ENCODE results near the gene SPCS1.

The SPCS1 gene

DNA sequence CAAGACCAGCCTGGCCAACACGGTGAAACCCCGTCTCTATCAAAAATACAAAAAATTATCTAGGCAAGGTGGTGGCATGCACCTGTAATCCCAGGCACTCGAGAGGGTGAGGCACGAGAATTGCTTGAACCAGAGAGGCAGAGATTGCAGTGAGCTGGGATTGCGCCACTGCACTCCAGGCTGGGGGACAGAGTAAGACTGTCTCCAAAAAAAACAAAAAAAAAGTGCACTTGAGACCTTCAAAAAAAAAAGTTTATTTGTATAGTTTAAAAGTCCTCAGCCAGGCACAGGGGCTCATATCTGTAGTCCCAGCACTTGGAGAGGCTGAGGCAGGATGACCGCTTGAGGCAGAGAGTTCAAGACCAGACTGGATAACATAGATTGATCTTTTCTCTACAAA lies 22.3 kb upstream of the SPCS1 start:
- no peak overlapping the region for H3K4me3 ChIP-seq (ENCODE audit: low read length)
- no peaks in the 10 kb centered on the region for H3K9me3 ChIP-seq (ENCODE audit: control insufficient read depth, low read length)
- peaks cover 23% of the 10 kb centered on the region for H3K4me1 ChIP-seq (ENCODE audit: control insufficient read depth, insufficient read depth, low read length)
- no peaks in the 10 kb centered on the region for H3K27me3 ChIP-seq (ENCODE audit: control insufficient read depth, insufficient read depth, low read length)
- H3K9ac ChIP-seq (ENCODE audit: low read length) = no peak overlapping the region
- peaks cover 5% of the 10 kb centered on the region for H3K36me3 ChIP-seq (ENCODE audit: control insufficient read depth, insufficient read depth, low read length)

DNA sequence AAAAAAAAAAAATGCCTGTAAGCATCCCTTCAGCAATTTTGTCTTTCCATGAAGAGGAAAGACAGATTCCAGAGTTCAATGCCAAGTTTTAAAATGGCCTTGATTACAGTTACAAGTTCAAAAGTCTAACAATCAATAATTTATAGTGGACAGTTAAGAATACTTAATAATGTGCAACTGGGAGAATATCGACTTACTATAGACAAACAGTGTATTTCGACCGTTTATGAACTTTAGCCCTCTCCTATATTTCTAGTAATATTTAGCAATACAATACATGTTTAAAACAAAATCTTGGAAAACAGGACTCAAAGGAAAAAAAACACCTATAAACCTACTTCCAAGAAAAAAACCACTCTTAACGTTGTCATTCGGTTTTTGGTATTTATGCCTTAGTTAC lies 21.7 kb upstream of the SPCS1 start:
- peaks cover 5% of the 10 kb centered on the region for H3K36me3 ChIP-seq (ENCODE audit: control insufficient read depth, insufficient read depth, low read length)
- no peak overlapping the region for H3K9ac ChIP-seq (ENCODE audit: low read length)
- no peaks in the 10 kb centered on the region for H3K27me3 ChIP-seq (ENCODE audit: control insufficient read depth, insufficient read depth, low read length)
- H3K4me1 ChIP-seq (ENCODE audit: control insufficient read depth, insufficient read depth, low read length) = peaks cover 23% of the 10 kb centered on the region
- H3K4me3 ChIP-seq (ENCODE audit: low read length) = no peak overlapping the region
- no peaks in the 10 kb centered on the region for H3K9me3 ChIP-seq (ENCODE audit: control insufficient read depth, low read length)

DNA sequence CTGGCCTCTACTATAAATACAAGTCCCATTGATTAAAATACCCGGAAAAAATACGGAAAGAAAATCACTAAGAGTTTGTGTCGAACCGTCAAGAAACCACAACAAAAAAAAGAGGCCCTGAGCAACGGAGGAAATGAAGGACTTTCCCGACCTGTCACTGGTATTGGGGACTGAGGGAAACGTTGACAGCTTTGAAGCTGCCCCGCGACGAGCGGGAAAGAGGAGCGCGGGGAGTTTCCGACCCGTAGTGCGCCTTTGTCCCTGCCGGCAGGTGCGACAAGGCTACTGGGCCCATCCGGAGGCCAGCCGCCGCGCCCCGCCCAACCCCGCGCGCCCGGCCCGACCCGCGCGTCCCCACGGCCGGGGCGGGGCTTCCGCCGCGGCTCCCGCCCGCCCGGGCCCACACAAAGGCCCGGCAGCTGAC lies 20.6 kb upstream of the SPCS1 start:
- Histone ChIP-seq H3K4me1 (ENCODE audit: control insufficient read depth, insufficient read depth, low read length) (peaks cover 22% of the 10 kb centered on the region), H3K36me3 (ENCODE audit: control insufficient read depth, insufficient read depth, low read length) (peaks cover 9% of the 10 kb centered on the region), H3K27me3 (ENCODE audit: control insufficient read depth, insufficient read depth, low read length) (no peaks in the 10 kb centered on the region), H3K9me3 (ENCODE audit: control insufficient read depth, low read length) (no peaks in the 10 kb centered on the region), H3K9ac (ENCODE audit: low read length) (peak overlapping the region; percentile 78), H3K4me3 (ENCODE audit: low read length) (no peak overlapping the region)

DNA sequence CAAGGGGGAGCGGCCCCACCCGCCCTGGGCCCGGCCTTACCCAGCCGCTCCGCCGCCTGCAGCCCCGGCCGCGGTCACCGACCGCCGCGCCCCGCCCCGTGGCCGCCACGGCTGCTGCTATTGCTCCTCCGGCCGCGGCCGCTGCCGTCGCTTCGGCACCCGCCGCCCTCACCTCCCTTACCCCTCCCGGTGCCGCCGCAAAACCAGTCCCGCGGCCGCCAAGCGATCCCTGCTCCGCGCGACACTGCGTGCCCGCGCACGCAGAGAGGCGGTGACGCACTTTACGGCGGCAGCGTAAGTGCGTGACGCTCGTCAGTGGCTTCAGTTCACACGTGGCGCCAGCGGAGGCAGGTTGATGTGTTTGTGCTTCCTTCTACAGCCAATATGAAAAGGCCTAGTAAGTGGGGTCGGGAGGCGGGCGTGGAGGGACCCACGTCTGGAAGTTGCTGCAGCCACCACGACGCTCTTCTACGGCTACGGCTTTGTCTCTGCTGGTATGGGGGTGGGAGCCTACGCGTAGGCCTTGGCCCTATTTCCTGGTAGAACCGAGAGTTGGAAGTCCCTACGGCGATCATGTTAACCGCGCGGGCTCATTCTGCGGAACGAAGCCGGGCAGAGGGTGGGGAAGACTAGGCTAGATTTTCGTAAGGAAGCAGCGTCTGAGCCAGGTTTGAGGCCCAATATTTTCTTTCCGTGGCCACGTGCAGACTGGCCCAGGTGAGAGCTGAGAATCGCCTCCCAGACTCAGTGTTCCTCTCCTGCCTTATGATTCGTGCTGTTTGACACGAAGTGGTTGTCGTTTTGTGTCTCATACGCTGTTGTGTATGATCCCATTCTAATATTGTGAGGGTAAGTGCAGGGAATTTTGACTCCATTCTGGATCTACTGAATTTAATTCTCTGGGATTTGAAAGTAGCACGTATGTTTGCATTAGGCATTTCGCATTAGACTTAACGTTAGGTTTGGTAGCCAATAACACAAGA lies 19.9 kb upstream of the SPCS1 start, which contains the start of the genes GNL3 and PBRM1:
Gene GNL3, plus strand, starts transcription at position 324 of the 983 bp plus-strand sequence. Its CDS starts 61 bp downstream, at position 385.
Gene PBRM1, minus strand, starts transcription at position 205 of the 983 bp plus-strand sequence.
- Histone ChIP-seq H3K4me3 (ENCODE audit: low read length) (peak within 1 kb of the TSS; percentile 57), H3K36me3 (ENCODE audit: control insufficient read depth, insufficient read depth, low read length) (peaks cover 9% of the 10 kb centered on the region), H3K27me3 (ENCODE audit: control insufficient read depth, insufficient read depth, low read length) (no peaks in the 10 kb centered on the region), H3K9me3 (ENCODE audit: control insufficient read depth, low read length) (no peaks in the 10 kb centered on the region), H3K9ac (ENCODE audit: low read length) (peak within 1 kb of the TSS; percentile 78), H3K4me1 (ENCODE audit: control insufficient read depth, insufficient read depth, low read length) (peaks cover 22% of the 10 kb centered on the region)

DNA sequence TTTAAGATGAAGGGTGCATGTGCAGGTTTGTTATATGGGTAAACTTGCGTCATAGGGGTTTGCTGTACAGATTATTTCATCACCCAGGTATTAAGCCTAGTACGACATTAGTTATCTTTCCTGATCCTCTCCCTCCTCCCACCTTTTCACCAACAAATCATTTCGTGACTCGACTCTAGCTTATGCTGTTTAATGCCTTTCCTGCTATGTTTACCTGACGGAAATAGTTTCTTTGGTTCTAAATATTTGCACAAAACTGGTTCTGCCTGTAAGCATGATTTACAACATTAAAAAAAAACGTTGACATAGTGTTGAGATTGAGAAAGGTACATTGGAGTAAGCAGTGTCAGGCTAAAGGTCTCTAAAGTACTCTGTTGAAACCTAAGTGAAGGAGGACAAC lies 17.6 kb upstream of the SPCS1 start:
- no peaks in the 10 kb centered on the region for H3K27me3 ChIP-seq (ENCODE audit: control insufficient read depth, insufficient read depth, low read length)
- no peak overlapping the region for H3K4me3 ChIP-seq (ENCODE audit: low read length)
- H3K4me1 ChIP-seq (ENCODE audit: control insufficient read depth, insufficient read depth, low read length) = peaks cover 22% of the 10 kb centered on the region
- H3K9me3 ChIP-seq (ENCODE audit: control insufficient read depth, low read length) = no peaks in the 10 kb centered on the region
- H3K36me3 ChIP-seq (ENCODE audit: control insufficient read depth, insufficient read depth, low read length) = peaks cover 17% of the 10 kb centered on the region
- peak overlapping the region; percentile 19 for H3K9ac ChIP-seq (ENCODE audit: low read length)

DNA sequence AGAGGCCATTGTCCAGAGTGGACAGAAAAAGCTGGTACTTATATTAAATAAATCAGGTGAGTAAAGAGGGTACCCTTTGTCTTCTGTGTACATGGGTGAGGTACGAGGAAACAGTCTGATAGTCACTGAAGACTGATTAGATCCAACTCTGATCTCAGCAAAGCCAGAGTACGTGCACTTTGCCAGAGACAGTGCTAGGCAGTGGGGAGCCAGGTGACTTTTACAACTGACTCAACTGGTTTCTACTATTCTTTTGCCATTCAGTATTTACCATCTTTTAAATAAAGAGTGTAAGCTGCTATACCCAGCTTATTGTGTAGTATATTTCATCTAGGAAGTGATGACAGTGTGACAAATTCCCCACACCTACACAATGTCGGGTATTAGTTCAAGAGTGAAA lies 16.8 kb upstream of the SPCS1 start:
- Histone ChIP-seq H3K9ac (ENCODE audit: low read length) (no peak overlapping the region), H3K27me3 (ENCODE audit: control insufficient read depth, insufficient read depth, low read length) (no peaks in the 10 kb centered on the region), H3K4me3 (ENCODE audit: low read length) (no peak overlapping the region), H3K9me3 (ENCODE audit: control insufficient read depth, low read length) (no peaks in the 10 kb centered on the region), H3K4me1 (ENCODE audit: control insufficient read depth, insufficient read depth, low read length) (peaks cover 22% of the 10 kb centered on the region), H3K36me3 (ENCODE audit: control insufficient read depth, insufficient read depth, low read length) (peaks cover 24% of the 10 kb centered on the region)

GRCh38 chr3:52690560-52690959 lies 15.3 kb upstream of the SPCS1 start:
- H3K36me3 ChIP-seq (ENCODE audit: control insufficient read depth, insufficient read depth, low read length) = peaks cover 28% of the 10 kb centered on the region
- H3K9me3 ChIP-seq (ENCODE audit: control insufficient read depth, low read length) = no peaks in the 10 kb centered on the region
- peaks cover 18% of the 10 kb centered on the region for H3K4me1 ChIP-seq (ENCODE audit: control insufficient read depth, insufficient read depth, low read length)

DNA sequence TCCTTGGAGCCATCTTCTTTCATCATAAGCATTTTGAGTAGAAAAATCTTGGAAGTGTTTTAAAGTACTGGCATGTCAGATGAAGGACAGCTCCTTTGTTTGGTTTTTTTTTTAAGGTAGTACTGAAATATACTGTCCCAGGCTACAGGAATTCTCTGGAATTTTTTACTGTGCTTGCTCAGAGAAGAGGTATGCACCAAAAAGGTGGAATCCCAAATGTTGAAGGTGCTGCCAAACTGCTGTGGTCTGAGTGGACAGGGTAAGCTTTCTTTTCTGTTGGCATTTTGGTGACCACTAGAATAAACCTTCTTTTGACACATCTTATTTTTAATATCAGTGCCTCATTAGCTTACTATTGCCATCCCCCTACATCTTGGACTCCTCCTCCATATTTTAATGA lies 12.8 kb upstream of the SPCS1 start:
- peaks cover 3% of the 10 kb centered on the region for H3K4me1 ChIP-seq (ENCODE audit: control insufficient read depth, insufficient read depth, low read length)
- H3K27me3 ChIP-seq (ENCODE audit: control insufficient read depth, insufficient read depth, low read length) = no peaks in the 10 kb centered on the region
- H3K9ac ChIP-seq (ENCODE audit: low read length) = no peak overlapping the region
- H3K9me3 ChIP-seq (ENCODE audit: control insufficient read depth, low read length) = no peaks in the 10 kb centered on the region
- peaks cover 34% of the 10 kb centered on the region for H3K36me3 ChIP-seq (ENCODE audit: control insufficient read depth, insufficient read depth, low read length)
- H3K4me3 ChIP-seq (ENCODE audit: low read length) = no peak overlapping the region

More at GRCh38 chr3:52690560-52690959, 15.3 kb upstream of the SPCS1 start:
- Histone ChIP-seq H3K9ac (ENCODE audit: low read length) (no peak overlapping the region), H3K4me3 (ENCODE audit: low read length) (no peak overlapping the region), H3K27me3 (ENCODE audit: control insufficient read depth, insufficient read depth, low read length) (no peaks in the 10 kb centered on the region)

DNA sequence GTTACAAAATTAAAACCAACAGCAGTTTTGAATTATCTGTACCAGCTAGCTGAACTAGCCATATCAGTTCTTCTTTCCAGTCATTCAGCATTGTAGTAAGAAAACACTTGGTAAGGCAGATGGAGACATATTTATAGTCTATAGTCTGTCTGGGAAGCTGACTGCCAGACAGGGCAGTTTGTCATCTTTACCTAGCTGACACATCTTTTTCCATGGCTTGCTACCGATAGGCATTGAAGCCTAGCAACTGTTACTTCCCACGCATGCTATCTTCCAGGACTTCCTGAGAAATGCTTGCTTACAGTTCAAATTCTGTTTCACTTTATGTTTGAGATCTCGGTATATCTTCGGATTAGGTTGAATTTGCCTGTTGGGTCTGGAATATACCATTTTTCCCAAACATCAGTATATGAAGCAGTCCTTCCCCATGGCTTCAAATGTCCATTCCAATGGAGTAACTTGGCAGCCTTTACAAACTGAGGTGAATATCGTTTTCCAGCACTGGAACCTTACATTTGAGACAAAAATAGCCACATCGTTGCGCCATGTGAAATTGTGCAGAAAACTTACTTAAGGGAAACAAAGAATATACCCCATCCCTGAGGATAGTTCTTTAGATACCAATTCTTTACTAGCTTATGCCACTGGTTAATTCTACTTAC lies 11.2 kb upstream of the SPCS1 start:
- no peak overlapping the region for H3K9ac ChIP-seq (ENCODE audit: low read length)

GRCh38 chr3:52695798-52696671 lies 9.9 kb upstream of the SPCS1 start:
- H3K36me3 ChIP-seq (ENCODE audit: control insufficient read depth, insufficient read depth, low read length) = peaks cover 30% of the 10 kb centered on the region

More for the DNA sequence above, 11.2 kb upstream of the SPCS1 start:
- H3K9me3 ChIP-seq (ENCODE audit: control insufficient read depth, low read length) = no peaks in the 10 kb centered on the region
- no peak overlapping the region for H3K4me3 ChIP-seq (ENCODE audit: low read length)
- H3K36me3 ChIP-seq (ENCODE audit: control insufficient read depth, insufficient read depth, low read length) = peaks cover 33% of the 10 kb centered on the region
- H3K4me1 ChIP-seq (ENCODE audit: control insufficient read depth, insufficient read depth, low read length) = peaks cover 2% of the 10 kb centered on the region
- no peaks in the 10 kb centered on the region for H3K27me3 ChIP-seq (ENCODE audit: control insufficient read depth, insufficient read depth, low read length)

GRCh38 chr3:52696830-52697631 lies 8.9 kb upstream of the SPCS1 start:
- Histone ChIP-seq H3K4me3 (ENCODE audit: low read length) (no peak overlapping the region), H3K9ac (ENCODE audit: low read length) (no peak overlapping the region), H3K9me3 (ENCODE audit: control insufficient read depth, low read length) (no peaks in the 10 kb centered on the region), H3K4me1 (ENCODE audit: control insufficient read depth, insufficient read depth, low read length) (no peaks in the 10 kb centered on the region), H3K36me3 (ENCODE audit: control insufficient read depth, insufficient read depth, low read length) (peaks cover 30% of the 10 kb centered on the region), H3K27me3 (ENCODE audit: control insufficient read depth, insufficient read depth, low read length) (no peaks in the 10 kb centered on the region)

More at GRCh38 chr3:52695798-52696671, 9.9 kb upstream of the SPCS1 start:
- Histone ChIP-seq H3K9me3 (ENCODE audit: control insufficient read depth, low read length) (no peaks in the 10 kb centered on the region), H3K27me3 (ENCODE audit: control insufficient read depth, insufficient read depth, low read length) (no peaks in the 10 kb centered on the region), H3K9ac (ENCODE audit: low read length) (no peak overlapping the region), H3K4me3 (ENCODE audit: low read length) (no peak overlapping the region), H3K4me1 (ENCODE audit: control insufficient read depth, insufficient read depth, low read length) (no peaks in the 10 kb centered on the region)
